Activated B cell treated with CpG ODN at 0.5 μM for 24 hours (primary cell): ENCODE data around the gene NRARP. TPM values are rescaled to one million over a fixed set of nuclear protein-coding genes. Genes with fewer than 3 reads are reported as not detected.

Experiments used
- ATAC-seq: fragments of 200-7000 bp; cut with Tn5 transposase; one replicate; pipeline ENCODE4 v1.10.0; 2021; ENCODE audit warnings: low read depth, mild to moderate bottlenecking, moderate library complexity
- CTCF ChIA-PET: fragments of 350-600 bp; sonication (Branson Sonifier 250); formaldehyde crosslinking; loops from one replicate; lab custom pipeline; 2021; ENCODE audit warnings: antibody characterized with exemption; lab: Charles Lee
- POLR2A ChIA-PET: fragments of 350-600 bp; sonication (Branson Sonifier 250); formaldehyde crosslinking; loops from one replicate; lab custom pipeline; 2021; ENCODE audit warnings: antibody characterized with exemption; lab: Charles Lee
- DNase-seq: peaks from one replicate; pipeline ENCODE4 v3.0.0; 2022
- H3K27ac Mint-ChIP-seq: one replicate; pipeline ENCODE4 v1.8.0; 2020; ENCODE audit warnings: mixed read lengths
- H3K27me3 Mint-ChIP-seq: one replicate; pipeline ENCODE4 v1.8.0; 2021; ENCODE audit warnings: mixed read lengths
- H3K36me3 Mint-ChIP-seq: one replicate; pipeline ENCODE4 v1.8.0; 2021; ENCODE audit warnings: low read depth, mixed read lengths
- H3K4me1 Mint-ChIP-seq: one replicate; pipeline ENCODE4 v1.8.0; 2021; ENCODE audit warnings: mixed read lengths
- H3K4me3 Mint-ChIP-seq: one replicate; pipeline ENCODE4 v1.8.0; 2020; ENCODE audit warnings: mild to moderate bottlenecking, mixed read lengths
- H3K9me3 Mint-ChIP-seq: one replicate; pipeline ENCODE4 v1.8.0; 2020; ENCODE audit warnings: mixed read lengths
- CTCF ChIP-seq: fragments of 200-600 bp; IDR thresholded peaks from one replicate; pipeline ENCODE4 v1.8.0; 2022; ENCODE audit warnings: antibody characterized with exemption, mild to moderate bottlenecking
- intact Hi-C: fragments of 100-400 bp; cut with micrococcal nuclease; formaldehyde crosslinking; loops from one replicate; pipeline ENCODE4 v1.15.1; 2024
- total RNA-seq: library from RNA; stranded (reverse); gene quantifications from 2 replicates; pipeline ENCODE4 v1.2.3, GENCODE V29; 2022

Gene NRARP
- total RNA-seq, 1 donor from 2014 or later: 3.0 TPM

GRCh38 chr9:137300567-137301080 is 1.4 kb downstream of the NRARP start:
- Mint-ChIP-seq H3K27ac (peak overlapping the region; percentile 24), H3K9me3 (no peaks in the 10 kb centered on the region), H3K4me3 (peak overlapping the region; percentile 74), H3K4me1 (peaks cover 20% of the 10 kb centered on the region), H3K27me3 (peaks cover 21% of the 10 kb centered on the region), H3K36me3 (no peaks in the 10 kb centered on the region)
- intact Hi-C loops: no loop called here
- POLR2A ChIA-PET: interaction anchor here (0.6 kb wide), 2 partner anchors 60 to 266 kb away, joined by 3 to 10 read pairs; partner anchors contain the start of gene TUBB4B
- CTCF ChIA-PET: no interaction called here
- TF ChIP-seq CTCF: no peak
- DNase-seq (no peak), ATAC-seq (no peak)

DNA sequence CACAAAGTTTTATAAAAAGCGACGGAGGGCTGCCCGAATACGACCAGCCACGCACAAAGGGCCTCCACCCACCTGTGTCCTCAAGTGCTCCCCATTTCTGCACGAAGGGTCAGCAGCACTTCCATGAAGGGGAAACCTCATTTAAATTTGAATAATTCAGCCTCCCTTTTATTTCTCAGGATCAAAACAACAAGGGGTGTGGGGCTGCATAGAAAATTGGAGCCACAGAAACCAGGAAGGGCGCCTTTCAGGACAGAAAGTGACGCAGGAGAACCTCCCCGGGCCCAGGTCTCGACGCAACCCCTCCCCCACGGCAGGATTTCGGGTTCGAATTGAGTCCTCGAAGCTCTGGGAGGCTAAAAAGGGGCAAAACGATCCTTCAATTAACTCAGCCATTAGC is 2.1 kb downstream of the NRARP start:
- H3K27ac Mint-ChIP-seq: no peak overlapping the region
- no peak for ATAC-seq
- CTCF ChIA-PET: no interaction called here
- POLR2A ChIA-PET: interaction anchor here (0.6 kb wide), 1 partner anchor 59 kb away, joined by 3 read pairs; the partner anchor contains the start of gene TUBB4B
- no peak for TF ChIP-seq CTCF
- H3K4me1 Mint-ChIP-seq: peaks cover 16% of the 10 kb centered on the region
- intact Hi-C loops: loop anchor here (5.0 kb wide), 1 partner anchor 227 kb away; no protein-coding TSS in a partner anchor
- peaks cover 21% of the 10 kb centered on the region for H3K27me3 Mint-ChIP-seq
- DNase-seq: no peak
- H3K9me3 Mint-ChIP-seq: no peaks in the 10 kb centered on the region
- H3K36me3 Mint-ChIP-seq: no peaks in the 10 kb centered on the region
- no peak overlapping the region for H3K4me3 Mint-ChIP-seq

GRCh38 chr9:137299203-137299565 is 2.9 kb downstream of the NRARP start:
- POLR2A ChIA-PET: interaction anchor here (0.6 to 1.2 kb wide), 2 partner anchors 56 to 172 kb away, joined by 3 to 7 read pairs; no protein-coding TSS in a partner anchor
- Mint-ChIP-seq H3K36me3 (no peaks in the 10 kb centered on the region), H3K4me3 (no peak overlapping the region), H3K4me1 (peaks cover 19% of the 10 kb centered on the region), H3K27me3 (peaks cover 24% of the 10 kb centered on the region), H3K9me3 (no peaks in the 10 kb centered on the region), H3K27ac (no peak overlapping the region)
- TF ChIP-seq CTCF: no peak
- no peak for DNase-seq
- intact Hi-C loops: loop anchor here (5.0 kb wide), 1 partner anchor 228 kb away; no protein-coding TSS in a partner anchor
- CTCF ChIA-PET: no interaction called here
- no peak for ATAC-seq

DNA sequence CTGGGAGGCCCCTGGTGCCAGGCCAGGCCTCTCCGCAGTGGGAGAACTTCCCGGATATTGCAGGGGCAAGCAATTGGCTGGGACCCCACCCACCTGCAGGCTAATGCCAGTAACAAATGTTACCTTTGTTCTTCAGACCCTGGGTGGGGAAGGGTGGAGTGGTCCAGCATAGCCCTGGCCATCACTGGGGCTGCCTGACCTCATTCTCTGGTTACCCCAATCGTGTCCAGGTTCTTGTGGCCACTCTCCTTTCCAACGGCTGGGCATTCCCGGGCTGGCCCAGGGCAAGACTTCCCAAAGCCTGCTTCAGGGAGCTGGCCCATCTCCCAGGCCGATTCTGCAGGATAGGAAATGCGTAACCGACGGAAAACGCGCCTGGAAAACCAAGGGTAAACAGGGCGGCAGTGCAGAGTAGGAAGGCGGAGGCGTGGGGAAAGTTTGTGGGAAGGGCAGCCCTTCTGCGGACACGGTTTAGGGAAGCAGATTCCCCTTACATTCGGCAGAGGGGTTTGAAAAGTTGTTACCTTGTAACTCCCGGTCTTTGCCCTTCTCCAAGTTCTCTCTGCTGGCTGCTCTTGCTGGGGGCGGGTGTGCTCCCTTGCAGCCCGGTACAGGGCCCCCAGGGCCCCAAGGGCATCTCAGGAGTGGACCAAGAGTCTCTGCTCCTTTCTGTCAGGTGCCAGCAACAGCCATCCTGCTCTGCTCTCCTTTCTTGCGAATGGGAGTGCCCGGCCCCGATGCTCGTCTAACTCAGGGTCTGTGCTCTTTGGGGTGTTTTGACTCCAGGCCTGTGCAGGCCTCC is 3.5 kb downstream of the NRARP start:
- no peak overlapping the region for H3K27ac Mint-ChIP-seq
- H3K27me3 Mint-ChIP-seq: peaks cover 26% of the 10 kb centered on the region
- H3K4me3 Mint-ChIP-seq: no peak overlapping the region
- CTCF ChIA-PET: no interaction called here
- H3K4me1 Mint-ChIP-seq: peaks cover 19% of the 10 kb centered on the region
- no peaks in the 10 kb centered on the region for H3K36me3 Mint-ChIP-seq
- DNase-seq (no peak), ATAC-seq (no peak)
- no peak for TF ChIP-seq CTCF
- POLR2A ChIA-PET: interaction anchor here (0.6 to 1.2 kb wide), 2 partner anchors 56 to 171 kb away, joined by 3 to 7 read pairs; no protein-coding TSS in a partner anchor
- intact Hi-C loops: loop anchor here (5.0 kb wide), 1 partner anchor 229 kb away; no protein-coding TSS in a partner anchor
- no peaks in the 10 kb centered on the region for H3K9me3 Mint-ChIP-seq

DNA sequence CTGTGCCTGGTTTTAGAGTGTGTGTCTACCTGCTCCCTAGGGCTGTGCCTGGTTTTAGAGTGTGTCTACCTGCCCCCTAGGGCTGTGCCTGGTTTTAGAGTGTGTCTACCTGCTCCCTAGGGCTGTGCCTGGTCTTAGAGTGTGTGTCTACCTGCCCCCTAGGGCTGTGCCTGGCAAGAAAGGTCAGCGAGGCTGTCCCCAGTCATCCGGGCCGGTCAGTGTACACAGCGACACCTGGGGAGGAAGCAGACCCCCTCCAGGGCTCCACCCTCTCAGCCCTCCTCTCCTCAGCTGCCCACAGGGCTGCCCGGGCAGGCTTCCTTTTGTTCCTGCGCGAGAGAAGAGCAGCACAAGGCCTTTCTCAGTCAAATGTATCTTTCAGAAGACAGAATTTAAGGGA is 4.1 kb downstream of the NRARP start:
- Mint-ChIP-seq H3K27ac (no peak overlapping the region), H3K4me3 (no peak overlapping the region), H3K9me3 (no peaks in the 10 kb centered on the region), H3K36me3 (no peaks in the 10 kb centered on the region), H3K27me3 (peaks cover 29% of the 10 kb centered on the region), H3K4me1 (peaks cover 19% of the 10 kb centered on the region)
- TF ChIP-seq CTCF: no peak
- DNase-seq: no peak
- CTCF ChIA-PET: no interaction called here
- POLR2A ChIA-PET: no interaction called here
- ATAC-seq: no peak
- intact Hi-C loops: loop anchor here (5.0 kb wide), 1 partner anchor 229 kb away; no protein-coding TSS in a partner anchor
